SK-N-SH treated with all-trans-retinoic acid at 6 μM for 48 hours (cell line): ENCODE data around the gene GLYAT.

Experiments used
- OSR1 ChIP-seq: fragments of 250-450 bp; sonication (Bioruptor Pico); IDR thresholded peaks from 2 replicates; pipeline ENCODE4 v1.8.0; 2022; ENCODE audit warnings: moderate library complexity, mild to moderate bottlenecking, inconsistent platforms
- TOX ChIP-seq: fragments of 250-450 bp; sonication (Bioruptor Pico); IDR thresholded peaks from 2 replicates; pipeline ENCODE4 v1.8.0; 2021; ENCODE audit warnings: mild to moderate bottlenecking, moderate library complexity, borderline replicate concordance
- ZFP3 ChIP-seq: fragments of 250-450 bp; sonication (Bioruptor Pico); IDR thresholded peaks from 2 replicates; pipeline ENCODE4 v1.5.0; 2020; ENCODE audit warnings: mild to moderate bottlenecking, moderate library complexity
- ZFP30 ChIP-seq: fragments of 450-650 bp; formaldehyde crosslinking; IDR thresholded peaks from 2 replicates; pipeline ENCODE4 v1.5.0; 2022; ENCODE audit warnings: mild to moderate bottlenecking, moderate library complexity
- TF ChIP-seq, protein P1 (sequence below): fragments of 250-450 bp; sonication (Bioruptor Pico); IDR thresholded peaks from 2 replicates; pipeline ENCODE4 v1.5.1; 2020; ENCODE audit warnings: low read depth, mild to moderate bottlenecking, moderate library complexity

DNA sequence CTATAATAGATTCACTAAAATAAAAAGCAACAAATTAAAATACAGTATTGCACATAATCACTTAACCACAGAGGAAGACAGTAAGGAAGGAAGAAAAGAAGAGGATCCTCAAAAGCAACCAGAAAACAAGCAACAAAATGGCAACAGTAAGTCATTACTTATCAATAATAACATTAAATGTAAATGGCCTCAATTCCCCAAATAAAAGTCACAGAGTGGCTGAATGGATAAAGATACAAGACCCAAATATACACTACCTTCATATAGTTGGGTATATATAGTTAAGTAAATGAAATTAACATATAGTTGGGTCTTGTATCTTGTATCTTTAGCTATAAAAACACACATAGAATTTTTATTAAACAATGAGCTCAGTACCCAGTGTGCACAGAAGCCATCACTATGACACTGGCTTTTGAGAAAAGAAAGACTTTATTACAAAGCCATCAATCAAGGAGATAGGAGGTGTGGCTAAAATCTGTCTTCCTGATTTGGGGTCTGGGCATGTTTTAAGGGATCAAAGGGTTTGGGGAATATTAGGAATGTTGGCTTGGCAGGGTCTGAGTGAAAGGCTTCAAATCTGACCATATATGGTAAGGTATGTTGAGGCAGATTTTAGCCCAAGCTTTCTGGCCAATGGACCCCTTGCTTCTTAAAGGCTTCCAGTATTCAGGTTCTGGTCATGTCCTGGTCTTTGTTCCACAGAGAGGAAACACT lies 13.4 kb upstream of the GLYAT start:
- TF ChIP-seq ZFP3 (CRISPR knock-in tag), result no peak
- TF ChIP-seq, protein P1, sequence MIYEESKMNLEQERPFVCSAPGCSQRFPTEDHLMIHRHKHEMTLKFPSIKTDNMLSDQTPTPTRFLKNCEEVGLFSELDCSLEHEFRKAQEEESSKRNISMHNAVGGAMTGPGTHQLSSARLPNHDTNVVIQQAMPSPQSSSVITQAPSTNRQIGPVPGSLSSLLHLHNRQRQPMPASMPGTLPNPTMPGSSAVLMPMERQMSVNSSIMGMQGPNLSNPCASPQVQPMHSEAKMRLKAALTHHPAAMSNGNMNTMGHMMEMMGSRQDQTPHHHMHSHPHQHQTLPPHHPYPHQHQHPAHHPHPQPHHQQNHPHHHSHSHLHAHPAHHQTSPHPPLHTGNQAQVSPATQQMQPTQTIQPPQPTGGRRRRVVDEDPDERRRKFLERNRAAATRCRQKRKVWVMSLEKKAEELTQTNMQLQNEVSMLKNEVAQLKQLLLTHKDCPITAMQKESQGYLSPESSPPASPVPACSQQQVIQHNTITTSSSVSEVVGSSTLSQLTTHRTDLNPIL (CRISPR knock-in tag), result no peak
- TF ChIP-seq OSR1 (CRISPR knock-in tag), result no peak
- TF ChIP-seq ZFP30 (CRISPR knock-in tag), result no peak
- TF ChIP-seq TOX (CRISPR knock-in tag), result no peak
